ENCODE data around the gene RGS19. TPM values are rescaled to one million over a fixed set of nuclear protein-coding genes. Genes with fewer than 3 reads are reported as not detected.

Gene RGS19
- total RNA-seq, 4 donors from 2014 or later = 10.4 to 26.4 (median 16.6) TPM

DNA sequence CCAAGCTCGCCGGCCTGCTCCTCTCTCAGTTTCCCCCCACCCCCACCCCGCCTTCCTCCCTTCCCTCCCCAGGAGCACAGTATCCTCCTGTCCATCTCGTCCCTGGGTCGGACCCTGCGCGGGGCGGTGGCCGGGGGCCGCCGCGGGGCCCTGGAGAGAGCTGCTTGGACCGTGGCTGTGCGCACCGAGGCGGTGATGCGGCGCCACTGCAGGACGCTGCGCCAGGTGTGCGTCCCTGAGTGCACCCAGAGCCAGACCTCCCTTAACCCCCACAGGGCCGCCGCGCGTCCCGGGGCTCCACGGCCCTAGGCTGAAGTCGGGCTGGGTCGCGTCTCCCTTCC is 41.1 kb downstream of the RGS19 start:
- intact Hi-C loops (cut with DNase I; ENCODE audit: low total_unique reads) = no loop called here
- 2% methylated on average over 23 of the region's 30 CpGs; no CpG with 5 or more reads in 1 of the 2 donors for WGBS, 2 donors
- no peak for DNase-seq (ENCODE audit: low spot score in 2 of 2)
- TF ChIP-seq POLR2A (IDR thresholded peaks at IDR 0.05) = no peak
- TF ChIP-seq, protein P1, sequence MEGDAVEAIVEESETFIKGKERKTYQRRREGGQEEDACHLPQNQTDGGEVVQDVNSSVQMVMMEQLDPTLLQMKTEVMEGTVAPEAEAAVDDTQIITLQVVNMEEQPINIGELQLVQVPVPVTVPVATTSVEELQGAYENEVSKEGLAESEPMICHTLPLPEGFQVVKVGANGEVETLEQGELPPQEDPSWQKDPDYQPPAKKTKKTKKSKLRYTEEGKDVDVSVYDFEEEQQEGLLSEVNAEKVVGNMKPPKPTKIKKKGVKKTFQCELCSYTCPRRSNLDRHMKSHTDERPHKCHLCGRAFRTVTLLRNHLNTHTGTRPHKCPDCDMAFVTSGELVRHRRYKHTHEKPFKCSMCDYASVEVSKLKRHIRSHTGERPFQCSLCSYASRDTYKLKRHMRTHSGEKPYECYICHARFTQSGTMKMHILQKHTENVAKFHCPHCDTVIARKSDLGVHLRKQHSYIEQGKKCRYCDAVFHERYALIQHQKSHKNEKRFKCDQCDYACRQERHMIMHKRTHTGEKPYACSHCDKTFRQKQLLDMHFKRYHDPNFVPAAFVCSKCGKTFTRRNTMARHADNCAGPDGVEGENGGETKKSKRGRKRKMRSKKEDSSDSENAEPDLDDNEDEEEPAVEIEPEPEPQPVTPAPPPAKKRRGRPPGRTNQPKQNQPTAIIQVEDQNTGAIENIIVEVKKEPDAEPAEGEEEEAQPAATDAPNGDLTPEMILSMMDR (IDR thresholded peaks at IDR 0.05) = no peak
- no peak overlapping the region for H3K4me3 ChIP-seq (ENCODE audit: low read depth, poor library complexity, severe bottlenecking)

DNA sequence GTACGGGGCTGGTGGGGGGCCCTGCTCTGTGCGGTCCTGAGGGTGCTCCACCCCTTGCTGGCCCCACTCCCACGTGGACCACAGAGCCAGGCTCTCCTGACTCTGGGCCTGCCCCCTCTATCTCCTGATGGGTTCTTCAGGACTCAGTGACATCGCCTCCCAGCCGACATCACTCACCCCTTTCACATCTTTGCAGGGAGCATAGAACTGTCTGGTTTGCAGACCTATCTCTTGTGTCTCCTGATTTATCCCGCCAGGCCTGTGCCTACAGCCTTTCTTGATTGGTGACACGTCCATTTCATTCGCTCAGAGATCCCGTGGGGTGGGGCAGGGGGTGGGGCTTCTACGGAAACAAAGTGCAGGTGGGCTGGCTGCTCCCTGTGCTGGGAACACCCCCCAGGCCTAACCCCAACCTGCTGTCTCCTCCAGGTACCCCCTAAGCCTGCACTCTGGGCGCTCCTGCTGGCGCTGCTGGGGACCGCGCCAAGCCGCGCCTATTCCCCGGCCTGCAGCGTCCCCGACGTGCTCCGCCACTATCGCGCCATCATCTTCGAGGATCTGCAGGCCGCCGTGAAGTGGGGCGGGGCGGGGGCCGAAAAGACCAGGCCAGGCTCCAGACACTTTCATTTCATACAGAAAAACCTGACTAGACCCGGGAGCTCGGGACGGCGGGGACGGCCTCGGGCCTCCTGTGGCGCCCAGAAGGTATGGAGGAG is 41.7 kb downstream of the RGS19 start:
- DNase-seq (ENCODE audit: low spot score in 2 of 2) = no peak
- TF ChIP-seq POLR2A (IDR thresholded peaks at IDR 0.05) = no peak
- TF ChIP-seq, protein P1 (IDR thresholded peaks at IDR 0.05) = no peak
- WGBS, 2 donors = 12 to 13% methylated on average over 26 to 31 of the region's 36 CpGs
- H3K4me3 ChIP-seq (ENCODE audit: low read depth, poor library complexity, severe bottlenecking) = no peak overlapping the region
- intact Hi-C loops (cut with DNase I; ENCODE audit: low total_unique reads) = no loop called here

DNA sequence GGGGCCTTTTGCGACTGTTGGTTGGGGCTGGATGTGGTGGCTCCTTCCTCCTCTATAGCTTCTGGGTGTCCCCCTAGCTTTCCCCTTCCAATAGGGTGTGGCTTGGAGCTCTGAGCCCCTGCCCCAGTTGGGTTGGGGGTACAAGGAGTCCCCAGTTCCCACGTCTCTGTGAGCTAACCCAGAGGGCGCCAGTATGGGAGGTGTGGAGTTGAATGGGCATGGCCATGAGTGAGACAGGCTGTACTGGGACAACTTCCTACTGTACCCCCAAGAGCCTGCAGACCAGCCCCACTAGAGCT is 42.2 kb downstream of the RGS19 start:
- no peak for TF ChIP-seq POLR2A (IDR thresholded peaks at IDR 0.05)
- TF ChIP-seq, protein P1 (IDR thresholded peaks at IDR 0.05) = no peak
- WGBS, 2 donors = 63 to 75% methylated on average over 3 of the region's 3 CpGs
- DNase-seq (ENCODE audit: low spot score in 2 of 2) = no peak
- no peak overlapping the region for H3K4me3 ChIP-seq (ENCODE audit: low read depth, poor library complexity, severe bottlenecking)
- intact Hi-C loops (cut with DNase I; ENCODE audit: low total_unique reads) = no loop called here

DNA sequence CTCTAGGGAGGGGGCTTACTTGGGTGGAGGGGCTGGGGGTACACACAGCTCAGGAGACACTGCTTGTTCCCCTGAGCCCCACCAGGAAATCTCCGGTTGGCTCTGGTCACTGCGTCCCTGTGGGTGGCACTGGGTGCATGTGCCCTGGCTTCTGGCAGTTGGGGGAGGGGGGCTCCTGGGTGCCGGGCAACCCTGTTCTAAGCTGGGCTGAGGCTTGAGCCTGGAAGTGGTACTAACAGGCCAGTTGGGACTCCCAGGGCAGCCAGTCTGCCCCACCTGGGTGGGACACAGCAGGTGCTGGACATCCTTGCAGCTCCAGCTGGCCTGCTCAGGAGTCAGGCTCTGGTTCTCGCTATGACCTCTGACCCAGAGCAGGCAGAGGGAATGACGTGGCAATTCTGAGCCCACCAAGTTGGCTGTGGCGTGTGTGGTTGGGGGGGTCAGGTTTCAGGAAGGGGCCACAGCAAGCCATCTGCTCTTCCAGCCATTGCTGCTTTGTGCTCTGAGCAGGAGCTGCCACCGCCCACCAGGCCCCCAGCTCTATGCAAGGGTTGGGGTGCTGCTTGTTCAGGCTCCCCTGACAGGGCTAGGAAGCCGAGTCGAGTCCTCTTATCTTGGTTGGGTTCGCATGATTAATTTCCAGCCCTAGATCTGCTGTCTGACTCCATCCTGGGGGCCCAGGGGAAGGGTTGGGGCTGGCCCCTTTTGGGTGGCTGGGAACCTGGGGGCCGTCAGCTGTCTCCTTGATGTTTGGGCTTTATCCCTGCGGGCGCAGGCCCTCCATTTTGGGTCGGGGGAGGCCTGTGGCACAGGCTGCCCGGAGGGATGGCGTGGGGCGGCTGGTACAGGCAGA is 42.7 kb downstream of the RGS19 start:
- intact Hi-C loops (cut with DNase I; ENCODE audit: low total_unique reads) = no loop called here
- H3K4me3 ChIP-seq (ENCODE audit: low read depth, poor library complexity, severe bottlenecking) = no peak overlapping the region
- no peak for DNase-seq (ENCODE audit: low spot score in 2 of 2)
- 67 to 81% methylated on average over 13 to 17 of the region's 17 CpGs for WGBS, 2 donors
- TF ChIP-seq POLR2A (IDR thresholded peaks at IDR 0.05) = no peak
- TF ChIP-seq, protein P1 (IDR thresholded peaks at IDR 0.05) = no peak

DNA sequence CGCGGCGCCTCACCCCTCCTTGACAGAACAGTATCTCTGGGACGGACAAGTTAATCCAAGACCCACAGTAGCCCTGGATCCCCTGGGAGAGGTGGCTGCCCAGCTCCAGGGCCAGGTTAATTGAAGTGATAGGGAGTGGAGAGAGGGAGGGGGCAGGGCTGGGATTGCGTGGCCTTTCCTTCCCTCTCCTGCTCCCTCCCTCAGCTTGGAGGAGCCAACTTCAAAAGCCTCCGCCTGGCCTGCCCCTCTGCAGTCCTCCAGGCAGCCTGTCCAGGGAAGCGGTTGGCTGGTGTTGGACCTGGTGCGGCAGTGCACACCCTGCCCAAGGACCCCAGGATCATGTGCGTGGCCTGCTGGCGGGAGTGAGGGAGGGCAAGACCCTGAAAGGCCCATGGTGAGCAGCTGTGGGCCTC is 43.4 kb downstream of the RGS19 start, which contains the start of gene C20orf204:
TSS of gene C20orf204 (plus strand) at position 250 of the 413 bp plus-strand sequence. CDS start at position 392, 142 bp downstream.
- DNase-seq (ENCODE audit: low spot score in 2 of 2) = no peak
- intact Hi-C loops (cut with DNase I; ENCODE audit: low total_unique reads) = no loop called here
- H3K4me3 ChIP-seq (ENCODE audit: low read depth, poor library complexity, severe bottlenecking) = no peak within 1 kb of the TSS
- 82 to 91% methylated on average over 10 of the region's 10 CpGs for WGBS, 2 donors
- TF ChIP-seq POLR2A (IDR thresholded peaks at IDR 0.05) = no peak
- TF ChIP-seq, protein P1 (IDR thresholded peaks at IDR 0.05) = no peak
